HepG2 (cell line): ENCODE measurements around the gene FSD1. TPM values are rescaled to one million over a fixed set of nuclear protein-coding genes. Genes with fewer than 3 reads are reported as not detected.

Source experiments
- ATAC-seq: fragments of 200-7000 bp; cut with Tn5 transposase; 3 replicates; pipeline ENCODE4 v1.9.1; 2020; ENCODE audit warnings: mild to moderate bottlenecking, moderate library complexity
- BruUV-seq: library from RNA; stranded (reverse); fragments of 400-500 nt; replicated peaks from 2 replicates; lab custom pipeline; 2021; lab: Mats Ljungman, UMichigan
- CTCF ChIA-PET: fragments of 300-600 bp; formaldehyde crosslinking; extraction: SDS; loops from one replicate; lab custom pipeline; 2021; ENCODE audit warnings: low total read pairs, inconsistent platforms, low intra/inter-chr PET ratio; lab: Yijun Ruan, JAX
- POLR2A ChIA-PET: fragments of 350-600 bp; sonication (Branson Sonifier 250); formaldehyde crosslinking; loops from one replicate; lab custom pipeline; 2020; ENCODE audit warnings: antibody characterized with exemption, inconsistent platforms; lab: Yijun Ruan, JAX
- DNase-seq: peaks from one replicate; pipeline ENCODE4 v3.0.0-alpha.2; 2015; ENCODE audit warnings: low spot score
- FAIRE-seq: peaks from 3 replicates; lab custom pipeline; 2011; peaks lifted over from hg19 to GRCh38; lab: Jason Lieb, UNC
- H2AFZ ChIP-seq: one replicate; pipeline ENCODE4 v1.6.1; 2011; ENCODE audit warnings: low read length, inconsistent platforms
- H3K27ac ChIP-seq: fragments of 300-600 bp; 3 replicates; pipeline ENCODE4 v1.8.0; 2011; ENCODE audit warnings: mixed run types, mild to moderate bottlenecking, mixed read lengths, low read length, inconsistent platforms; ENCODE audit not compliant: insufficient read depth; ENCODE audit errors: extremely low read length
- H3K27me3 ChIP-seq, 2 experiments: fragments of 200-600 bp in 1 of 2; 2 replicates in 1 of 2; 3 replicates in 1 of 2; pipeline versions ENCODE4 v1.6.0 to v1.8.0; 2011; ENCODE audit warnings: low read length in 2 of 2, mild to moderate bottlenecking in 2 of 2, moderate library complexity in 2 of 2, inconsistent platforms in 1 of 2; ENCODE audit not compliant: insufficient read depth in 2 of 2, control insufficient read depth in 1 of 2
- H3K36me3 ChIP-seq, 2 experiments: fragments of 200-600 bp in 1 of 2; replicated peaks in 1 of 2; 2 replicates in 1 of 2; 3 replicates in 1 of 2; pipeline versions ENCODE4 v1.5.1 to v1.8.0; 2011; ENCODE audit warnings: low read length in 2 of 2, inconsistent platforms in 1 of 2; ENCODE audit not compliant: insufficient read depth in 2 of 2, control insufficient read depth in 1 of 2
- H3K4me1 ChIP-seq: 2 replicates; pipeline ENCODE4 v1.5.1; 2012; ENCODE audit warnings: low read length, inconsistent platforms; ENCODE audit not compliant: insufficient read depth
- H3K4me2 ChIP-seq: 2 replicates; pipeline ENCODE4 v1.6.0; 2011; ENCODE audit warnings: low read depth, low read length, inconsistent platforms
- H3K4me3 ChIP-seq, 3 experiments: fragments of 200-600 bp in 1 of 3; sonication (generic), shearing (Covaris generic) in 1 of 3; replicated peaks in 1 of 3; 2 replicates each; pipeline ENCODE4 v1.5.1; 2011 to 2016; ENCODE audit warnings: low read length in 3 of 3, inconsistent platforms in 2 of 3, low read depth in 2 of 3, mild to moderate bottlenecking in 2 of 3, control low read depth in 1 of 3, mixed read lengths in 1 of 3; ENCODE audit not compliant: insufficient read depth in 1 of 3
- H3K79me2 ChIP-seq: one replicate; pipeline ENCODE4 v1.6.1; 2011; ENCODE audit warnings: low read length, inconsistent platforms; ENCODE audit not compliant: insufficient read depth
- H3K9ac ChIP-seq: 2 replicates; pipeline ENCODE4 v1.6.0; 2011; ENCODE audit warnings: mild to moderate bottlenecking, low read depth, low read length, inconsistent platforms; ENCODE audit not compliant: insufficient read depth
- H3K9me3 ChIP-seq: 2 replicates; pipeline ENCODE4 v1.5.1; 2012; ENCODE audit warnings: mild to moderate bottlenecking, low read length
- H4K20me1 ChIP-seq: 2 replicates; pipeline ENCODE4 v1.6.0; 2011; ENCODE audit warnings: inconsistent platforms, mild to moderate bottlenecking, low read length, moderate library complexity; ENCODE audit not compliant: insufficient read depth
- AGO2 ChIP-seq: fragments of 200-400 bp; formaldehyde crosslinking; optimal IDR thresholded peaks from 2 replicates; pipeline ENCODE3; 2017; ENCODE audit warnings: mild to moderate bottlenecking, low read depth, low read length, moderate library complexity
- DMAP1 ChIP-seq: IDR thresholded peaks from 2 replicates; pipeline ENCODE4 v1.6.1; 2016
- EED ChIP-seq: sonication (generic); formaldehyde crosslinking; IDR thresholded peaks from 2 replicates; pipeline ENCODE4 v1.5.0; 2020; ENCODE audit warnings: mild to moderate bottlenecking, missing genetic modification reagents
- ETV5 ChIP-seq: IDR thresholded peaks from 2 replicates; pipeline ENCODE4 v1.6.1; 2018; ENCODE audit warnings: missing biosample characterization, missing genetic modification reagents, inconsistent platforms, borderline replicate concordance
- RBM22 ChIP-seq: fragments of 200-400 bp; formaldehyde crosslinking; optimal IDR thresholded peaks from 2 replicates; pipeline ENCODE3; 2017; ENCODE audit warnings: mild to moderate bottlenecking, low read length, moderate library complexity
- ZNF17 ChIP-seq: sonication (generic); formaldehyde crosslinking; IDR thresholded peaks from 2 replicates; pipeline ENCODE4 v1.5.0; 2020; ENCODE audit warnings: mild to moderate bottlenecking, missing genetic modification reagents
- ZNF383 ChIP-seq: sonication (generic); formaldehyde crosslinking; IDR thresholded peaks from 2 replicates; pipeline ENCODE4 v1.4.0; 2020; ENCODE audit warnings: missing genetic modification reagents, mild to moderate bottlenecking, borderline replicate concordance
- ZNF530 ChIP-seq: sonication (generic); formaldehyde crosslinking; IDR thresholded peaks from 2 replicates; pipeline ENCODE4 v1.5.0; 2020; ENCODE audit warnings: low read depth, mild to moderate bottlenecking, missing genetic modification reagents
- WGBS: methylation state at CpG from one replicate; pipeline ENCODE4 v1.1.6; 2017; ENCODE audit warnings: low lambda C conversion rate; 5-methylcytosine and 5-hydroxymethylcytosine counted together
- in situ Hi-C: cut with HindIII; loops from 2 replicates; pipeline ENCODE4 v1.10.0; 2017; ENCODE audit warnings: low pct_unique_long_range_greater_than_20kb; ENCODE audit not compliant: extremely low pct_ligation_motif_present
- intact Hi-C: fragments of 100-400 bp; cut with micrococcal nuclease; formaldehyde crosslinking; loops from one replicate; pipeline ENCODE4 v1.10.0; 2022; ENCODE audit not compliant: unreplicated experiment
- polyA plus RNA-seq, 8 experiments: library from polyadenylated mRNA; depleted of rRNA in 3 of 8; stranded (reverse) in 7 of 8; unstranded in 1 of 8; fragments of >200 nt; fragmentation: Illumina TruSeq in 4 of 8; extraction: Trizol in 4 of 8; gene quantifications; 2 replicates each; pipeline versions ENCODE4 v1.2.1 to v1.2.3, GENCODE V29; 2011 to 2016; ENCODE audit warnings: low read depth in 4 of 8, missing spikeins in 1 of 8, mixed read lengths in 1 of 8; ENCODE audit not compliant: insufficient read depth in 1 of 8
- total RNA-seq, 5 experiments: library from RNA; depleted of rRNA; stranded (reverse); fragments of >200 nt; fragmentation: Illumina TruSeq; extraction: Trizol; gene quantifications; 2 replicates each; pipeline ENCODE4 v1.2.3, GENCODE V29; 2016; ENCODE audit warnings: low read depth in 1 of 5
- TF ChIP-seq, protein P1 (sequence below): sonication (generic); formaldehyde crosslinking; IDR thresholded peaks from 2 replicates; pipeline ENCODE4 v1.5.1; 2020; ENCODE audit warnings: mild to moderate bottlenecking, missing genetic modification reagents, moderate library complexity
- TF ChIP-seq, protein P2 (sequence below): sonication (generic); formaldehyde crosslinking; IDR thresholded peaks from 2 replicates; pipeline ENCODE4 v1.4.0; 2020; ENCODE audit warnings: missing genetic modification reagents
- TF ChIP-seq, protein P3 (sequence below): sonication (generic); formaldehyde crosslinking; IDR thresholded peaks from 2 replicates; pipeline ENCODE4 v1.4.0; 2020; ENCODE audit warnings: missing genetic modification reagents
- TF ChIP-seq, protein P4 (sequence below): sonication (generic); formaldehyde crosslinking; IDR thresholded peaks from 2 replicates; pipeline ENCODE4 v1.4.0; 2020; ENCODE audit warnings: low read depth, mild to moderate bottlenecking, missing genetic modification reagents

The FSD1 gene
- total and polyA plus RNA-seq, 2 of the 13 experiments (the other 11 are each of a cell fraction or from before 2014, with no cell fraction given), result 0.29 to 0.66 TPM

DNA sequence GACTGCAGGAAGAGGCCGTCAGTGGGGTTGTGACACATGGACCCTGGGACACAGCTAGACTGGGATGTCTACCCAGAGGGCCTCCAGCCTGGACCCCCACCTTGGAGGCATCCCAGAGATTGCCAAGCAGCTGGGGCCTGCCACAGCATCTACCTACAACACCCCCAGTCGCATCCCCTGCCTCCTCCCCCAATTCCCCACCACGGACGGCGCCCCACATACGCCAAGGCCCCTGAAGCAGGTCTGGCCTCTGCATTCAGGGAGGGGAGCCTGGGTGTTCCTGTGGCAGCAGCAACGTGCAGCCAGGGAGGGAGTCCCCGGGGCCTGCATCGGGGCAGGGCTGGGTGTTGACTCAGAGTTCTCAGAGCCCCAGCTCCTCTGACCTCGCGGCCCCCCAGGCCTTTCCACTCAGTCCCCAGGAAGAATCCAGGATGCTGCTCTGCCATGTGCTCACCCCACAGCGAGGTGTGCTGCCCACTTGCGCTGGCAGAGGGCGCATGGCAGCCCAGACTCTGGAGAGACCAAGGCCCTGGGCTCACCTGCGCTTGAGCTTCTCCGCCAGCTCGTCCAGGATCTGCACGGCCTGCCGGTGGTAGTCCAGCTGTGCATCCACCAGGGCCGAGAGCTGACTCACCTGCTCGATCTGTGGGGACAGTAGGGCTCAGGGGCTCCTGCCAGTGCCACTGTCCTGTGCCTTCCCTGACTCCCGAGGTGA, 58.6 kb downstream of the FSD1 start (continued):
- peak; percentile 12 for TF ChIP-seq RBM22

DNA sequence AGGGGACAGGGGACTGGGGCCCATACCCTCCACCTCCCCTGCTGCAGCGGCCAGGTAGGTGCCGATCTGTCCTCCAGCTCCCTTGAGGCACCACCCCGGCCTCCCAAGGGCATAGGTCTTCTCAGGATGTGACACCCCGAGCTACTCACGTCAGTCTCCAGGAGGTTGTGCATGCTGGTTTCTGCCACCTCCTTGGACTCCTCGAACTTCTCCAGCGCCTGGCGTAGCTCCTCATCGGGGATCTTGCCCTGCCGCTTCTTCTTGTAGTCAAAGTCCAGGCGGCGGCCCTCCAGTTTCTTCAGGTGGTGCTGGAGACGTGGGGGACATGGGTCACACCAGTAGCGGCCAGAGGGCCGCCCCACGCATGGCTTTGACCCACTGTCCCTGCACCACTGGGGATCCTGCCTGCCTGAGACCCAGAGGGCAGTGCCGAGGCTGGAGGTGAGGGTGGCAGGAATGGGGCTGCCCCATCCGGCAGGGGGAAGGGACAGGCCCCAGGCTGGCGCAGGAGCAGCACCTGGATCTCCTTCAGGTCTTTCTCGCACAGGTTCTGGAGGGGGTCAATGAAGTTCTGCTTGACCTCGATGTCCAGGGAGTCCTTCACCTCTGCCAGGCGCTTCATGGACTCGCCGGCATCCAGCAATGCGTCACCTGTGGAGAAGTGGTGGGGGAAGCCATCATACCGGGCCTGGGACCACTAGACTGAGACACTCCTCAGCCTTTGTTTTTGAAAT, 59.3 kb downstream of the FSD1 start:
- no peak overlapping the region for H2AFZ ChIP-seq
- H4K20me1 ChIP-seq, result no peaks in the 10 kb centered on the region
- CTCF ChIA-PET, result interaction anchor here (0.7 kb wide), 1 partner anchor 36 kb away, joined by 3 read pairs; no protein-coding TSS in a partner anchor
- in situ Hi-C loops, result no loop called here
- no peak for ATAC-seq
- intact Hi-C loops, result no loop called here
- H3K27ac ChIP-seq, result no peak overlapping the region
- 98% methylated on average over 15 of the region's 26 CpGs for WGBS
- H3K36me3 ChIP-seq, result peaks cover 28 to 72% of the 10 kb centered on the region in 2 experiments; a peak in 4 of 5 replicates
- H3K79me2 ChIP-seq, result peaks cover 2% of the 10 kb centered on the region
- no peaks in the 10 kb centered on the region for H3K4me1 ChIP-seq
- H3K4me2 ChIP-seq, result no peak overlapping the region
- H3K9ac ChIP-seq, result no peak overlapping the region
- H3K9me3 ChIP-seq, result no peaks in the 10 kb centered on the region
- FAIRE-seq, result no peak
- H3K27me3 ChIP-seq, result no peaks in the 10 kb centered on the region
- no TSS peak for BruUV-seq
- H3K4me3 ChIP-seq, result no peak overlapping the region
- DNase-seq, result no peak
- POLR2A ChIA-PET, result interaction anchor here (2.5 to 2.7 kb wide), 2 partner anchors 11 to 21 kb away, joined by 10 to 11 read pairs; partner anchors contain the start of gene MPND
- TF ChIP-seq, protein P1, sequence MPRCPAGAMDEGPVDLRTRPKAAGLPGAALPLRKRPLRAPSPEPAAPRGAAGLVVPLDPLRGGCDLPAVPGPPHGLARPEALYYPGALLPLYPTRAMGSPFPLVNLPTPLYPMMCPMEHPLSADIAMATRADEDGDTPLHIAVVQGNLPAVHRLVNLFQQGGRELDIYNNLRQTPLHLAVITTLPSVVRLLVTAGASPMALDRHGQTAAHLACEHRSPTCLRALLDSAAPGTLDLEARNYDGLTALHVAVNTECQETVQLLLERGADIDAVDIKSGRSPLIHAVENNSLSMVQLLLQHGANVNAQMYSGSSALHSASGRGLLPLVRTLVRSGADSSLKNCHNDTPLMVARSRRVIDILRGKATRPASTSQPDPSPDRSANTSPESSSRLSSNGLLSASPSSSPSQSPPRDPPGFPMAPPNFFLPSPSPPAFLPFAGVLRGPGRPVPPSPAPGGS (CRISPR knock-in tag), result 0 out of 2 replicates have a peak, but pooled peaks have one; percentile 41
- no peak for TF ChIP-seq EED (CRISPR knock-in tag)
- no peak for TF ChIP-seq ZNF17 (CRISPR knock-in tag)
- TF ChIP-seq ZNF383 (CRISPR knock-in tag), result no peak
- TF ChIP-seq, protein P2, sequence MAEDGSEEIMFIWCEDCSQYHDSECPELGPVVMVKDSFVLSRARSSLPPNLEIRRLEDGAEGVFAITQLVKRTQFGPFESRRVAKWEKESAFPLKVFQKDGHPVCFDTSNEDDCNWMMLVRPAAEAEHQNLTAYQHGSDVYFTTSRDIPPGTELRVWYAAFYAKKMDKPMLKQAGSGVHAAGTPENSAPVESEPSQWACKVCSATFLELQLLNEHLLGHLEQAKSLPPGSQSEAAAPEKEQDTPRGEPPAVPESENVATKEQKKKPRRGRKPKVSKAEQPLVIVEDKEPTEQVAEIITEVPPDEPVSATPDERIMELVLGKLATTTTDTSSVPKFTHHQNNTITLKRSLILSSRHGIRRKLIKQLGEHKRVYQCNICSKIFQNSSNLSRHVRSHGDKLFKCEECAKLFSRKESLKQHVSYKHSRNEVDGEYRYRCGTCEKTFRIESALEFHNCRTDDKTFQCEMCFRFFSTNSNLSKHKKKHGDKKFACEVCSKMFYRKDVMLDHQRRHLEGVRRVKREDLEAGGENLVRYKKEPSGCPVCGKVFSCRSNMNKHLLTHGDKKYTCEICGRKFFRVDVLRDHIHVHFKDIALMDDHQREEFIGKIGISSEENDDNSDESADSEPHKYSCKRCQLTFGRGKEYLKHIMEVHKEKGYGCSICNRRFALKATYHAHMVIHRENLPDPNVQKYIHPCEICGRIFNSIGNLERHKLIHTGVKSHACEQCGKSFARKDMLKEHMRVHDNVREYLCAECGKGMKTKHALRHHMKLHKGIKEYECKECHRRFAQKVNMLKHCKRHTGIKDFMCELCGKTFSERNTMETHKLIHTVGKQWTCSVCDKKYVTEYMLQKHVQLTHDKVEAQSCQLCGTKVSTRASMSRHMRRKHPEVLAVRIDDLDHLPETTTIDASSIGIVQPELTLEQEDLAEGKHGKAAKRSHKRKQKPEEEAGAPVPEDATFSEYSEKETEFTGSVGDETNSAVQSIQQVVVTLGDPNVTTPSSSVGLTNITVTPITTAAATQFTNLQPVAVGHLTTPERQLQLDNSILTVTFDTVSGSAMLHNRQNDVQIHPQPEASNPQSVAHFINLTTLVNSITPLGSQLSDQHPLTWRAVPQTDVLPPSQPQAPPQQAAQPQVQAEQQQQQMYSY (CRISPR knock-in tag), result no peak
- TF ChIP-seq ETV5, result no peak
- TF ChIP-seq, protein P3, sequence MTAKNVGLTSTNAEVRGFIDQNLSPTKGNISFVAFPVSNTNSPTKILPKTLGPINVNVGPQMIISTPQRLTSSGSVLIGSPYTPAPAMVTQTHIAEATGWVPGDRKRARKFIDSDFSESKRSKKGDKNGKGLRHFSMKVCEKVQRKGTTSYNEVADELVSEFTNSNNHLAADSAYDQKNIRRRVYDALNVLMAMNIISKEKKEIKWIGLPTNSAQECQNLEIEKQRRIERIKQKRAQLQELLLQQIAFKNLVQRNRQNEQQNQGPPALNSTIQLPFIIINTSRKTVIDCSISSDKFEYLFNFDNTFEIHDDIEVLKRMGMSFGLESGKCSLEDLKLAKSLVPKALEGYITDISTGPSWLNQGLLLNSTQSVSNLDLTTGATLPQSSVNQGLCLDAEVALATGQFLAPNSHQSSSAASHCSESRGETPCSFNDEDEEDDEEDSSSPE (CRISPR knock-in tag), result no peak
- TF ChIP-seq, protein P4, sequence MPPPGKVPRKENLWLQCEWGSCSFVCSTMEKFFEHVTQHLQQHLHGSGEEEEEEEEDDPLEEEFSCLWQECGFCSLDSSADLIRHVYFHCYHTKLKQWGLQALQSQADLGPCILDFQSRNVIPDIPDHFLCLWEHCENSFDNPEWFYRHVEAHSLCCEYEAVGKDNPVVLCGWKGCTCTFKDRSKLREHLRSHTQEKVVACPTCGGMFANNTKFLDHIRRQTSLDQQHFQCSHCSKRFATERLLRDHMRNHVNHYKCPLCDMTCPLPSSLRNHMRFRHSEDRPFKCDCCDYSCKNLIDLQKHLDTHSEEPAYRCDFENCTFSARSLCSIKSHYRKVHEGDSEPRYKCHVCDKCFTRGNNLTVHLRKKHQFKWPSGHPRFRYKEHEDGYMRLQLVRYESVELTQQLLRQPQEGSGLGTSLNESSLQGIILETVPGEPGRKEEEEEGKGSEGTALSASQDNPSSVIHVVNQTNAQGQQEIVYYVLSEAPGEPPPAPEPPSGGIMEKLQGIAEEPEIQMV (CRISPR knock-in tag), result no peak
- TF ChIP-seq DMAP1 (CRISPR knock-in tag), result no peak
- no peak for TF ChIP-seq ZNF530 (CRISPR knock-in tag)
- TF ChIP-seq AGO2, result peak; percentile 41
